Lung (tissue), 12 donors: Measurements from ENCODE around the gene COA1. TPM values are rescaled to one million over a fixed set of nuclear protein-coding genes. Genes with fewer than 3 reads are reported as not detected.

Experiments used
- ATAC-seq: fragments of 200-7000 bp; cut with Tn5 transposase; one replicate; pipeline ENCODE4 v1.9.1; 2020; ENCODE audit warnings: moderate number of reproducible peaks; ENCODE audit not compliant: insufficient read depth, low FRiP score
- DNase-seq, 3 donors: peaks; one replicate each; pipeline ENCODE4 v3.0.0-alpha.2; 2013 to 2017
- H3K27ac ChIP-seq, 2 donors: one replicate each; pipeline ENCODE4 v1.5.1; 2013; ENCODE audit warnings: mild to moderate bottlenecking in 2 of 2, moderate library complexity in 2 of 2, control low read depth in 1 of 2, inconsistent platforms in 1 of 2, low read depth in 1 of 2, low read length in 1 of 2
- H3K27me3 ChIP-seq, 3 donors: one replicate each; pipeline ENCODE4 v1.5.1; 2013; ENCODE audit warnings: low read length in 2 of 3; ENCODE audit not compliant: control insufficient read depth in 3 of 3, insufficient read depth in 3 of 3
- H3K36me3 ChIP-seq, 4 donors: one replicate each; pipeline ENCODE4 v1.5.1; 2013; ENCODE audit warnings: low read length in 4 of 4, mild to moderate bottlenecking in 1 of 4, moderate library complexity in 1 of 4; ENCODE audit not compliant: control insufficient read depth in 4 of 4, insufficient read depth in 4 of 4
- H3K4me1 ChIP-seq, 5 donors: one replicate each; pipeline ENCODE4 v1.5.1; 2013; ENCODE audit warnings: low read length in 5 of 5, mild to moderate bottlenecking in 2 of 5, moderate library complexity in 1 of 5; ENCODE audit not compliant: control insufficient read depth in 5 of 5, insufficient read depth in 5 of 5
- H3K4me3 ChIP-seq: one replicate; pipeline ENCODE4 v1.5.1; 2013; ENCODE audit warnings: mild to moderate bottlenecking, control low read depth, moderate library complexity
- H3K9ac ChIP-seq, 2 donors: one replicate each; pipeline ENCODE4 v1.5.1; 2013; ENCODE audit warnings: low read length in 2 of 2, control low read depth in 1 of 2; ENCODE audit not compliant: insufficient read depth in 1 of 2
- H3K9me3 ChIP-seq, 4 donors: one replicate each; pipeline ENCODE4 v1.5.1; 2013; ENCODE audit warnings: low read length in 3 of 4, mild to moderate bottlenecking in 1 of 4, moderate library complexity in 1 of 4; ENCODE audit not compliant: control insufficient read depth in 4 of 4, insufficient read depth in 3 of 4
- WGBS, 2 donors: extraction: QIAGEN DNeasy Blood & Tissue Kit; methylation state at CpG; one replicate each; pipeline ENCODE4 v1.1.7; 2013; 5-methylcytosine and 5-hydroxymethylcytosine counted together
- polyA plus RNA-seq, 2 donors: library from polyadenylated mRNA; stranded (reverse); fragments of 200-250 nt; gene quantifications; one replicate each; pipeline ENCODE4 v1.2.1, GENCODE V29; 2013
- total RNA-seq, 2 donors: library from RNA; depleted of rRNA in 1 of 2; stranded (reverse); fragments of >200 nt in 1 of 2; gene quantifications; one replicate each; pipeline ENCODE4 v1.2.1, GENCODE V29; 2014 to 2021
- TF ChIP-seq, protein P1 (sequence below): IDR thresholded peaks from 2 replicates; pipeline ENCODE4 v1.5.1; 2012; ENCODE audit warnings: mild to moderate bottlenecking; ENCODE audit errors: control extremely low read depth, extremely low read depth
- donor health status: control.
- donor health status: control.
- donor health status: Bipolar disorder and iron deficiency.
- donor health status: healthy.
- donor health status: DM: yes; HTN: yes; CAD: no.

The COA1 gene
- total and polyA plus RNA-seq, 4 donors: 35.0 to 92.1 (median 42.6) TPM

DNA sequence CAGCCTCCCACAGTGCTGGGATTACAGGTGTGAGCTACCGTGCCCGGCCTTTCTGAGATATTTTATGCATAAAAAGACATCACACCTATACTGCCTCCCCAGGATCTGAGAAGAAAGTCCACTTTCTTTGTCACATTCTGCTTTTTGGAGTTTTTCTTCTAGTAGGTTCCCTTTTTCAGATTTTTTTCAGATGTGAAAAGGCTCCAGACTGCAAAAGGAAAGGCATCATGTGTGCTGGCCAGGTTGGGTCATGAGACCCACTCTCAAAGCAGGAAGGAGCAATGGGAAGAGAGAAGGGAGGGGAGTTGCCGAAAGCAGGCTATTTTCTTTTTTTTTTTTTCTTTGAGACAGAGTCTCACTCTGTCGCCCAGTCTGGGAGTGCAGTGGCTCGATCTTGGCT, 40.0 kb upstream of the COA1 start:
- H3K4me3 ChIP-seq: no peak overlapping the region
- no peak overlapping the region for H3K27ac ChIP-seq
- TF ChIP-seq, protein P1, sequence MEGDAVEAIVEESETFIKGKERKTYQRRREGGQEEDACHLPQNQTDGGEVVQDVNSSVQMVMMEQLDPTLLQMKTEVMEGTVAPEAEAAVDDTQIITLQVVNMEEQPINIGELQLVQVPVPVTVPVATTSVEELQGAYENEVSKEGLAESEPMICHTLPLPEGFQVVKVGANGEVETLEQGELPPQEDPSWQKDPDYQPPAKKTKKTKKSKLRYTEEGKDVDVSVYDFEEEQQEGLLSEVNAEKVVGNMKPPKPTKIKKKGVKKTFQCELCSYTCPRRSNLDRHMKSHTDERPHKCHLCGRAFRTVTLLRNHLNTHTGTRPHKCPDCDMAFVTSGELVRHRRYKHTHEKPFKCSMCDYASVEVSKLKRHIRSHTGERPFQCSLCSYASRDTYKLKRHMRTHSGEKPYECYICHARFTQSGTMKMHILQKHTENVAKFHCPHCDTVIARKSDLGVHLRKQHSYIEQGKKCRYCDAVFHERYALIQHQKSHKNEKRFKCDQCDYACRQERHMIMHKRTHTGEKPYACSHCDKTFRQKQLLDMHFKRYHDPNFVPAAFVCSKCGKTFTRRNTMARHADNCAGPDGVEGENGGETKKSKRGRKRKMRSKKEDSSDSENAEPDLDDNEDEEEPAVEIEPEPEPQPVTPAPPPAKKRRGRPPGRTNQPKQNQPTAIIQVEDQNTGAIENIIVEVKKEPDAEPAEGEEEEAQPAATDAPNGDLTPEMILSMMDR: no peak
- H3K36me3 ChIP-seq: peaks cover 0 to 10% (median 7%) of the 10 kb centered on the region in 4 donors
- DNase-seq (no peak), ATAC-seq (no peak)
- no peaks in the 10 kb centered on the region for H3K27me3 ChIP-seq
- 67 to 85% methylated on average over 5 of the region's 5 CpGs for WGBS, 2 donors
- H3K4me1 ChIP-seq: peaks cover 0 to 2% (median 0%) of the 10 kb centered on the region in 5 donors
- no peak overlapping the region for H3K9ac ChIP-seq
- H3K9me3 ChIP-seq: no peaks in the 10 kb centered on the region

DNA sequence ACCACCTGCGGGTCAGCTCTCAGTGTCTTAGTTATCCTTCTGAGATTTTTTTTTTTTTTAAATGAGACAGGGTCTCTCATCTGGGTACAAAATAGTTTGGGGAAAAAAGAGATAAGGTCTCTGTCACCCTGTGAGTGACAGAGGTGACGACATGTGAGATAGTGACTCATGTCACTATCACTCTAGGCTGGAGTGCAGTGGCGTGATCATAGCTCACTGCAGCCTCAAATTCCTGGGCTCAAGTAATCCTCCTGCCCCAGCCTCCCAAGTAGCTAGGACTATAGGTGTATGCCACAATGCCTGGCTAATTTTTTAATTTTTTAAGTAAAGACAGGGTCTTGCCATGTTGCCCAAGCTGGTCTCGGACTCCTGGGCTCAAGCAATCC, 39.6 kb upstream of the COA1 start:
- DNase-seq (no peak), ATAC-seq (no peak)
- 86 to 90% methylated on average over 4 of the region's 4 CpGs for WGBS, 2 donors
- no peak overlapping the region for H3K27ac ChIP-seq
- no peak overlapping the region for H3K4me3 ChIP-seq
- H3K36me3 ChIP-seq: peaks cover 0 to 10% (median 7%) of the 10 kb centered on the region in 4 donors
- no peak overlapping the region for H3K9ac ChIP-seq
- TF ChIP-seq, protein P1: no peak
- H3K4me1 ChIP-seq: peaks cover 0 to 2% (median 0%) of the 10 kb centered on the region in 5 donors
- no peaks in the 10 kb centered on the region for H3K9me3 ChIP-seq
- no peaks in the 10 kb centered on the region for H3K27me3 ChIP-seq

DNA sequence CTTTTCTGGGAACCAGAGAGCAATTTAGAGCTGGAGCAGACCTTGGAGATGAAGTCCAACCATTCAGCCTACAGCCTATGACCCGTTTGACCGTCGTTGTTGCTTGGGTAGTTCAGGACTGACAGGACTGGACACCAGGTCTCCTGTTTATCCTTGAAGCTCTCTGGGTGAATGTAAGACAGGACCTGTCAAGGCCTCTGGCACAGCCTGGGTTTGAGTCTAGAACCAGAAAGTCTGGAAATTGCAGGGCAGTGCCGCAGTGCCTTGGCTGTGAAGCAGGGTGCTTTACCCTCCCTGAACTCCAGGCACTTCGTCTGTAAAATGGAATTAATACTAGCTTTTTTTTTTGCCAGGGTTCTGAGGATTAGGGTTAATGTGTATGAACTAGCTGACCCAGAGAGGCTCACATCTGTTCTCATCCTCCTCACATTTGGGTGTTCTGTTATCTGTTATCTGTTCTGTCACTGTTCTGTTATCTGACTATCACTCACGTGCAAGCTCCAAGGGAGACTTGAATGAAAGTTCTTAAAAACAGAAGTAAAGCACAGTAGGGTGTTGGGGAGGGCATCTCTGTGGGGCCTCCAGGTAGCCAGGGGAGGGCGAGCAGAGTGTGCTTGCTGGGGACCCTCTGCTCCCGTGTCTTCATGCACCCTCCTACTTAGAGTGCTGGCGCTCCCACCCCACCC, 39.0 kb upstream of the COA1 start:
- no peak overlapping the region for H3K4me3 ChIP-seq
- ATAC-seq (no peak), DNase-seq (no peak)
- WGBS, 2 donors: 84 to 91% methylated on average over 9 of the region's 9 CpGs
- H3K27ac ChIP-seq: no peak overlapping the region
- H3K36me3 ChIP-seq: peaks cover 0 to 10% (median 7%) of the 10 kb centered on the region in 4 donors
- no peak overlapping the region for H3K9ac ChIP-seq
- H3K27me3 ChIP-seq: no peaks in the 10 kb centered on the region
- peaks cover 0 to 3% (median 0%) of the 10 kb centered on the region in 5 donors for H3K4me1 ChIP-seq
- H3K9me3 ChIP-seq: no peaks in the 10 kb centered on the region
- TF ChIP-seq, protein P1: no peak
